Measurements from ENCODE around the gene BOLL.
"Not testable (repeated sequence)": the region's sequence is repeated elsewhere in the genome, so short reads cannot be mapped to it uniquely, and the experiment has no call there.

Gene BOLL

GRCh38 chr2:197705912-197706838 is 78.9 kb downstream of the BOLL start:
- H3K36me3 Mint-ChIP-seq = peaks cover 20% of the 10 kb centered on the region
- no peaks in the 10 kb centered on the region for H3K9me3 Mint-ChIP-seq
- H3K4me1 Mint-ChIP-seq = peaks cover 45% of the 10 kb centered on the region
- H3K27me3 Mint-ChIP-seq = peaks cover under 1% of the 10 kb centered on the region
- peak; percentile 68 for DNase-seq
- CTCF ChIA-PET = interaction anchor here (0.7 to 2.8 kb wide), 5 partner anchors 16 to 190 kb away, joined by 4 to 23 read pairs (median 5); partner anchors contain the start of gene MOB4
- H3K27ac Mint-ChIP-seq = peak overlapping the region; percentile 88
- peak overlapping the region; percentile 86 for H3K4me3 Mint-ChIP-seq

- CTCF ChIA-PET = interaction anchor here (0.9 to 2.8 kb wide), 4 partner anchors 10 to 82 kb away, joined by 3 to 23 read pairs (median 6); no protein-coding TSS in a partner anchor
- peaks cover 43% of the 10 kb centered on the region for H3K4me1 Mint-ChIP-seq
- peak within 1 kb of the TSS; percentile 88 for H3K27ac Mint-ChIP-seq
- peaks cover 3% of the 10 kb centered on the region for H3K27me3 Mint-ChIP-seq
- H3K9me3 Mint-ChIP-seq = no peaks in the 10 kb centered on the region
- H3K36me3 Mint-ChIP-seq = peaks cover 20% of the 10 kb centered on the region
- H3K4me3 Mint-ChIP-seq = peak within 1 kb of the TSS; percentile 86
- DNase-seq = peak; percentile 94
Measured at GRCh38 chr2:197705121-197705911, 79.8 kb downstream of the BOLL start, which contains the start of gene MARS2. Gene MARS2, plus strand, starts transcription at chr2:197705369. Its CDS starts 37 bp downstream, at chr2:197705406.

GRCh38 chr2:197704434-197705120 is 80.5 kb downstream of the BOLL start:
- H3K27ac Mint-ChIP-seq = peak overlapping the region; percentile 88
- H3K4me1 Mint-ChIP-seq = peaks cover 35% of the 10 kb centered on the region
- CTCF ChIA-PET = interaction anchor here (0.9 to 2.4 kb wide), 2 partner anchors 11 to 82 kb away, joined by 3 to 9 read pairs; no protein-coding TSS in a partner anchor
- no peaks in the 10 kb centered on the region for H3K9me3 Mint-ChIP-seq
- DNase-seq = no peak
- H3K27me3 Mint-ChIP-seq = peaks cover 3% of the 10 kb centered on the region
- H3K36me3 Mint-ChIP-seq = peaks cover 14% of the 10 kb centered on the region
- H3K4me3 Mint-ChIP-seq = peak overlapping the region; percentile 64

GRCh38 chr2:197700960-197701359 is 84.2 kb downstream of the BOLL start:
- no peak overlapping the region for H3K27ac Mint-ChIP-seq
- CTCF ChIA-PET = no interaction called here
- no peak for DNase-seq
- H3K27me3 Mint-ChIP-seq = peaks cover 3% of the 10 kb centered on the region
- no peaks in the 10 kb centered on the region for H3K9me3 Mint-ChIP-seq
- peaks cover 19% of the 10 kb centered on the region for H3K4me1 Mint-ChIP-seq
- H3K36me3 Mint-ChIP-seq = no peaks in the 10 kb centered on the region
- no peak overlapping the region for H3K4me3 Mint-ChIP-seq

GRCh38 chr2:197699724-197700123 is 85.4 kb downstream of the BOLL start:
- CTCF ChIA-PET = not testable (repeated sequence)

GRCh38 chr2:197696571-197696970 is 88.5 kb downstream of the BOLL start:
- DNase-seq, CTCF ChIA-PET, H3K4me3 Mint-ChIP-seq, H3K27me3 Mint-ChIP-seq, H3K27ac Mint-ChIP-seq, H3K9me3 Mint-ChIP-seq, H3K36me3 Mint-ChIP-seq: not testable (repeated sequence)
- peaks cover 21% of the 10 kb centered on the region for H3K4me1 Mint-ChIP-seq

More at GRCh38 chr2:197699724-197700123, 85.4 kb downstream of the BOLL start:
- DNase-seq, H3K36me3 Mint-ChIP-seq, H3K27ac Mint-ChIP-seq, H3K27me3 Mint-ChIP-seq, H3K9me3 Mint-ChIP-seq, H3K4me3 Mint-ChIP-seq: not testable (repeated sequence)
- peaks cover 17% of the 10 kb centered on the region for H3K4me1 Mint-ChIP-seq

- CTCF ChIA-PET, H3K36me3 Mint-ChIP-seq, H3K9me3 Mint-ChIP-seq, H3K4me3 Mint-ChIP-seq, H3K27ac Mint-ChIP-seq, H3K27me3 Mint-ChIP-seq, DNase-seq: not testable (repeated sequence)
- peaks cover 21% of the 10 kb centered on the region for H3K4me1 Mint-ChIP-seq
Measured at GRCh38 chr2:197695971-197696370, 89.1 kb downstream of the BOLL start.

GRCh38 chr2:197695206-197695605 is 89.9 kb downstream of the BOLL start:
- H3K27ac Mint-ChIP-seq, H3K36me3 Mint-ChIP-seq, DNase-seq, H3K4me3 Mint-ChIP-seq, H3K9me3 Mint-ChIP-seq, H3K27me3 Mint-ChIP-seq, CTCF ChIA-PET: not testable (repeated sequence)
- peaks cover 21% of the 10 kb centered on the region for H3K4me1 Mint-ChIP-seq

GRCh38 chr2:197677483-197677882 is 107.6 kb downstream of the BOLL start:
- H3K9me3 Mint-ChIP-seq = no peaks in the 10 kb centered on the region
- no peaks in the 10 kb centered on the region for H3K36me3 Mint-ChIP-seq
- peaks cover 26% of the 10 kb centered on the region for H3K27me3 Mint-ChIP-seq
- no peak overlapping the region for H3K4me3 Mint-ChIP-seq
- H3K27ac Mint-ChIP-seq = no peak overlapping the region
- CTCF ChIA-PET = no interaction called here
- no peaks in the 10 kb centered on the region for H3K4me1 Mint-ChIP-seq
- DNase-seq = no peak

GRCh38 chr2:197677056-197677455 is 108.1 kb downstream of the BOLL start:
- Mint-ChIP-seq H3K4me3 (no peak overlapping the region), H3K27ac (no peak overlapping the region), H3K9me3 (no peaks in the 10 kb centered on the region), H3K4me1 (no peaks in the 10 kb centered on the region), H3K36me3 (no peaks in the 10 kb centered on the region), H3K27me3 (peaks cover 27% of the 10 kb centered on the region)
- no peak for DNase-seq
- CTCF ChIA-PET = no interaction called here
